H1 (cell line): ENCODE data around the gene ENTREP1. TPM values are rescaled to one million over a fixed set of nuclear protein-coding genes. Genes with fewer than 3 reads are reported as not detected.

Source experiments
- CTCF ChIA-PET: fragments of 300-600 bp; sonication (Branson Sonifier 250); formaldehyde crosslinking; loops from one replicate; lab custom pipeline; 2021; ENCODE audit not compliant: partially characterized antibody; lab: Charles Lee
- POLR2A ChIA-PET: fragments of 300-600 bp; sonication (Branson Sonifier 250); formaldehyde crosslinking; loops from one replicate; lab custom pipeline; 2021; ENCODE audit warnings: inconsistent platforms; ENCODE audit not compliant: partially characterized antibody; lab: Charles Lee
- DNase-seq, 2 experiments: peaks; one replicate each; pipeline versions ENCODE4 v3.0.0 to v3.0.0-alpha.2; 2010 to 2022; ENCODE audit warnings: low spot score in 2 of 2, low read depth in 1 of 2, mixed read lengths in 1 of 2
- FAIRE-seq: peaks from 2 replicates; lab custom pipeline; 2011; peaks lifted over from hg19 to GRCh38; lab: Jason Lieb, UNC
- H2AFZ ChIP-seq: 2 replicates; pipeline ENCODE4 v1.8.1; 2012; ENCODE audit warnings: low read length, inconsistent platforms
- H2AK5ac ChIP-seq: 2 replicates; pipeline ENCODE4 v1.6.1; 2013; ENCODE audit warnings: low read depth, low read length
- H2BK120ac ChIP-seq: replicated peaks from 2 replicates; pipeline ENCODE3; 2013; ENCODE audit warnings: low read depth, low read length, inconsistent platforms
- H2BK12ac ChIP-seq: 2 replicates; pipeline ENCODE4 v1.6.1; 2013; ENCODE audit warnings: low read depth, low read length
- H2BK15ac ChIP-seq: 2 replicates; pipeline ENCODE4 v1.6.1; 2013; ENCODE audit warnings: low read length
- H2BK20ac ChIP-seq: 2 replicates; pipeline ENCODE4 v1.6.1; 2013; ENCODE audit warnings: low read length
- H2BK5ac ChIP-seq: 2 replicates; pipeline ENCODE4 v1.6.1; 2013; ENCODE audit warnings: low read depth, low read length
- H3K14ac ChIP-seq: 2 replicates; pipeline ENCODE4 v1.6.1; 2013; ENCODE audit warnings: inconsistent platforms; ENCODE audit not compliant: insufficient read length
- H3K18ac ChIP-seq: 2 replicates; pipeline ENCODE4 v1.6.1; 2013; ENCODE audit warnings: low read length; ENCODE audit errors: extremely low read depth
- H3K23ac ChIP-seq: 2 replicates; pipeline ENCODE4 v1.6.1; 2013; ENCODE audit warnings: inconsistent platforms; ENCODE audit not compliant: insufficient read length
- H3K23me2 ChIP-seq: 2 replicates; pipeline ENCODE4 v1.6.1; 2013; ENCODE audit warnings: low read depth, low read length
- H3K27ac ChIP-seq: 2 replicates; pipeline ENCODE4 v1.6.1; 2011; ENCODE audit warnings: low read depth, low read length, inconsistent platforms
- H3K27me3 ChIP-seq, 4 experiments: replicated peaks in 1 of 4; 1 replicate in 1 of 4; 2 replicates in 3 of 4; pipeline versions ENCODE4 v1.6.1 to v1.8.1; 2011 to 2013; ENCODE audit warnings: low read length in 3 of 4, mild to moderate bottlenecking in 3 of 4, inconsistent platforms in 2 of 4, mixed read lengths in 2 of 4, moderate library complexity in 1 of 4; ENCODE audit not compliant: control insufficient read depth in 3 of 4, insufficient read depth in 3 of 4; ENCODE audit errors: extremely low read depth in 1 of 4
- H3K36me3 ChIP-seq, 4 experiments: 2 replicates each; pipeline versions ENCODE4 v1.6.1 to v1.8.1; 2011 to 2013; ENCODE audit warnings: mild to moderate bottlenecking in 4 of 4, low read length in 3 of 4, moderate library complexity in 2 of 4, control low read depth in 1 of 4, inconsistent platforms in 1 of 4; ENCODE audit not compliant: insufficient read depth in 4 of 4, control insufficient read depth in 2 of 4
- H3K4ac ChIP-seq: replicated peaks from 2 replicates; pipeline ENCODE3; 2013; ENCODE audit warnings: low read length, low read depth, mixed read lengths, inconsistent platforms; ENCODE audit not compliant: insufficient read length
- H3K4me1 ChIP-seq, 4 experiments: replicated peaks in 1 of 4; 1 replicate in 1 of 4; 2 replicates in 3 of 4; pipeline versions ENCODE4 v1.6.1 to v1.8.1; 2011 to 2013; ENCODE audit warnings: low read length in 3 of 4, inconsistent platforms in 2 of 4, mixed read lengths in 1 of 4; ENCODE audit not compliant: insufficient read depth in 4 of 4, control insufficient read depth in 3 of 4
- H3K4me2 ChIP-seq, 2 experiments: 2 replicates each; pipeline versions ENCODE4 v1.6.1 to v1.8.1; 2011 to 2013; ENCODE audit warnings: low read depth in 2 of 2, low read length in 2 of 2, control low read depth in 1 of 2, inconsistent platforms in 1 of 2, mild to moderate bottlenecking in 1 of 2; ENCODE audit not compliant: insufficient read depth in 1 of 2
- H3K4me3 ChIP-seq, 4 experiments: fragments of 200-600, 300-600 bp in 1 of 4; sonication (generic), shearing (Covaris generic), sonication (Bioruptor Twin) in 1 of 4; 2 replicates each; pipeline versions ENCODE4 v1.5.1 to v1.8.1; 2011 to 2016; ENCODE audit warnings: low read length in 4 of 4, low read depth in 3 of 4, control low read depth in 2 of 4, inconsistent platforms in 2 of 4, mild to moderate bottlenecking in 2 of 4, mixed read lengths in 1 of 4, moderate library complexity in 1 of 4; ENCODE audit not compliant: insufficient read depth in 2 of 4; ENCODE audit errors: extremely low read depth in 1 of 4
- H3K56ac ChIP-seq: replicated peaks from 2 replicates; pipeline ENCODE3; 2013; ENCODE audit warnings: low read depth, mild to moderate bottlenecking, mixed read lengths, low read length, inconsistent platforms; ENCODE audit not compliant: insufficient read length
- H3K79me1 ChIP-seq: 2 replicates; pipeline ENCODE4 v1.6.1; 2013; ENCODE audit warnings: low read depth, low read length, control low read depth
- H3K79me2 ChIP-seq, 2 experiments: 2 replicates each; pipeline versions ENCODE4 v1.6.1 to v1.8.1; 2012 to 2013; ENCODE audit warnings: low read length in 2 of 2, mild to moderate bottlenecking in 2 of 2, inconsistent platforms in 1 of 2; ENCODE audit not compliant: insufficient read depth in 2 of 2, control insufficient read depth in 1 of 2
- H3K9ac ChIP-seq, 4 experiments: replicated peaks in 1 of 4; 1 replicate in 1 of 4; 2 replicates in 3 of 4; pipeline versions ENCODE4 v1.6.1 to v1.8.1; 2011 to 2013; ENCODE audit warnings: low read depth in 3 of 4, low read length in 3 of 4, control low read depth in 2 of 4, mild to moderate bottlenecking in 2 of 4, moderate library complexity in 2 of 4, inconsistent platforms in 1 of 4; ENCODE audit errors: extremely low read depth in 1 of 4
- H3K9me3 ChIP-seq, 2 experiments: 2 replicates each; pipeline versions ENCODE4 v1.6.1 to v1.8.1; 2012 to 2013; ENCODE audit warnings: mild to moderate bottlenecking in 2 of 2, moderate library complexity in 2 of 2, control low read depth in 1 of 2, inconsistent platforms in 1 of 2, low read depth in 1 of 2, low read length in 1 of 2, mixed read lengths in 1 of 2; ENCODE audit not compliant: insufficient read depth in 2 of 2
- H4K20me1 ChIP-seq, 2 experiments: replicated peaks in 1 of 2; 2 replicates each; pipeline versions ENCODE3 to v1.8.1; 2011 to 2013; ENCODE audit warnings: inconsistent platforms in 2 of 2, low read length in 2 of 2, mild to moderate bottlenecking in 1 of 2; ENCODE audit not compliant: insufficient read depth in 2 of 2, control insufficient read depth in 1 of 2
- H4K5ac ChIP-seq: 2 replicates; pipeline ENCODE4 v1.6.1; 2013; ENCODE audit warnings: low read length, low read depth, mixed read lengths, inconsistent platforms; ENCODE audit not compliant: insufficient read length
- H4K8ac ChIP-seq: 2 replicates; pipeline ENCODE4 v1.8.0; 2013; ENCODE audit warnings: mild to moderate bottlenecking, moderate library complexity, low read length, inconsistent platforms; ENCODE audit not compliant: insufficient read depth; ENCODE audit errors: extremely low read depth
- H4K91ac ChIP-seq: replicated peaks from 2 replicates; pipeline ENCODE3; 2013; ENCODE audit warnings: low read length, mixed read lengths, inconsistent platforms; ENCODE audit not compliant: insufficient read length
- SIN3A ChIP-seq, 2 experiments: IDR thresholded peaks in 1 of 2; conservative IDR thresholded peaks in 1 of 2; 2 replicates each; pipeline ENCODE4 v1.6.1; 2011 to 2012; ENCODE audit warnings: low read length in 2 of 2, improper control_type of control experiment in 1 of 2, low read depth in 1 of 2, mild to moderate bottlenecking in 1 of 2
- WGBS, 2 experiments: shearing (Covaris generic) in 1 of 2; methylation state at CpG; one replicate each; pipeline versions ENCODE4 v1.1.6 to v1.1.7; 2013 to 2015; ENCODE audit warnings: low lambda C conversion rate in 2 of 2, mixed read lengths in 2 of 2, inconsistent platforms in 1 of 2, low coverage in 1 of 2, missing lambda C conversion rate in 1 of 2; ENCODE audit not compliant: insufficient replicate concordance in 2 of 2, insufficient coverage in 1 of 2, insufficient read length in 1 of 2; ENCODE audit errors: extremely low coverage in 1 of 2, missing lambda C conversion rate in 1 of 2; 5-methylcytosine and 5-hydroxymethylcytosine counted together
- polyA plus RNA-seq, 7 experiments: library from polyadenylated mRNA; depleted of rRNA in 3 of 7; stranded (reverse) in 5 of 7; unstranded in 2 of 7; fragments of >200 nt in 5 of 7; fragments of 200-250 nt in 2 of 7; gene quantifications; 1 replicate in 5 of 7; 2 replicates in 1 of 7; 4 replicates in 1 of 7; pipeline versions ENCODE4 v1.2.1 to v1.2.3, GENCODE V29; 2011 to 2013; ENCODE audit warnings: missing spikeins in 2 of 7, mixed read lengths in 2 of 7
- total RNA-seq: library from RNA; stranded (reverse); fragmentation: NEBNext Ultra II Directional; extraction: Animal tissue kit (Norgen Biotek cat#: 25700); gene quantifications from 2 replicates; pipeline ENCODE4 v1.2.1, GENCODE V29; 2021
- TF ChIP-seq, protein P1 (sequence below): IDR thresholded peaks from 2 replicates; pipeline ENCODE4 v1.6.1; 2012; ENCODE audit warnings: low read length, inconsistent platforms

Gene ENTREP1
- total and polyA plus RNA-seq, 2 of the 8 experiments (the other 6 are each of a cell fraction or from before 2014, with no cell fraction given): 15.3 to 25.0 TPM

DNA sequence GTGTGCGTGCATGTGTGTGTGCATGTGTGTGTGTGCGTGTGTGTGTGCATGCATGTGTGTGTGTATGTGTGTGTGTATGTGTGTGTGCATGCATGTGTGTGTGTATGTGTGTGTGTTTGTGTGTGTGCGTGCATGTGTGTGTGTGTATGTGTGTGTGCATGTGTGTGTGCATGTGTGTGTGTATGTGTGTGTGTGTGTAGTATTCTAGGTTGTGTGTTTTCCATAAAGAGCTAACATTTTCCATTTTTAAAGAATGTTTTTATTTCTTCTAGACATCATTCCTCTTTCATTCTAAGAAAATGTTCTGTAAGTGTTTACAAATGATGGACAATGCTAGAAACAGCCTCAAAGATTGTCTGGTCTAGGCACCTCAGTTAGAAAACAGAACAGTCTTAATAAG, 15.6 kb downstream of the ENTREP1 start:
- H2BK12ac ChIP-seq: no peak overlapping the region
- no peak for DNase-seq
- no peak overlapping the region for H4K5ac ChIP-seq
- H3K14ac ChIP-seq: no peak overlapping the region
- H3K4me1 ChIP-seq: peaks cover 0 to 3% (median 2%) of the 10 kb centered on the region in 4 experiments; a peak in 3 of 7 replicates
- 17% methylated on average over 3 of the region's 3 CpGs; no CpG with 5 or more reads in 1 of the 2 experiments for WGBS, 2 experiments
- H3K18ac ChIP-seq: no peak overlapping the region
- H3K79me1 ChIP-seq: no peaks in the 10 kb centered on the region
- H2BK15ac ChIP-seq: no peak overlapping the region
- H3K23ac ChIP-seq: no peak overlapping the region
- no peak overlapping the region for H3K27ac ChIP-seq
- no peak overlapping the region for H3K4me2 ChIP-seq
- H3K4me3 ChIP-seq: no peak overlapping the region
- H4K20me1 ChIP-seq: no peaks in the 10 kb centered on the region
- H3K4ac ChIP-seq: no peak overlapping the region
- H3K79me2 ChIP-seq: 0 out of 4 replicates have a peak, but pooled peaks cover 0 to 3% of the 10 kb centered on the region in 2 experiments
- no peak for TF ChIP-seq SIN3A (conservative IDR thresholded peaks at IDR 0.05 in 1 of 2, IDR thresholded peaks at IDR 0.05 in 1 of 2; ENCODE audit: low read depth in 1 of 2, low read length in 2 of 2)
- TF ChIP-seq, protein P1, sequence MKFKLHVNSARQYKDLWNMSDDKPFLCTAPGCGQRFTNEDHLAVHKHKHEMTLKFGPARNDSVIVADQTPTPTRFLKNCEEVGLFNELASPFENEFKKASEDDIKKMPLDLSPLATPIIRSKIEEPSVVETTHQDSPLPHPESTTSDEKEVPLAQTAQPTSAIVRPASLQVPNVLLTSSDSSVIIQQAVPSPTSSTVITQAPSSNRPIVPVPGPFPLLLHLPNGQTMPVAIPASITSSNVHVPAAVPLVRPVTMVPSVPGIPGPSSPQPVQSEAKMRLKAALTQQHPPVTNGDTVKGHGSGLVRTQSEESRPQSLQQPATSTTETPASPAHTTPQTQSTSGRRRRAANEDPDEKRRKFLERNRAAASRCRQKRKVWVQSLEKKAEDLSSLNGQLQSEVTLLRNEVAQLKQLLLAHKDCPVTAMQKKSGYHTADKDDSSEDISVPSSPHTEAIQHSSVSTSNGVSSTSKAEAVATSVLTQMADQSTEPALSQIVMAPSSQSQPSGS: no peak
- no peak overlapping the region for H4K91ac ChIP-seq
- H2BK20ac ChIP-seq: no peak overlapping the region
- H3K23me2 ChIP-seq: no peaks in the 10 kb centered on the region; the same call in 1 of the 2 replicates
- H3K9ac ChIP-seq: no peak overlapping the region
- H4K8ac ChIP-seq: no peak overlapping the region; the same call in 1 of the 2 replicates
- no peaks in the 10 kb centered on the region for H3K27me3 ChIP-seq
- ChIA-PET CTCF (interaction anchor here (0.6 to 0.7 kb wide), 2 partner anchors 36 to 115 kb away, joined by 3 read pairs; no protein-coding TSS in a partner anchor), POLR2A (interaction anchor here (1.8 to 1.9 kb wide), 2 partner anchors 9 to 15 kb away, joined by 4 to 7 read pairs; no protein-coding TSS in a partner anchor)
- H3K56ac ChIP-seq: no peak overlapping the region
- H3K9me3 ChIP-seq: no peaks in the 10 kb centered on the region
- H2BK5ac ChIP-seq: no peak overlapping the region
- H3K36me3 ChIP-seq: no peaks in the 10 kb centered on the region; a peak in 1 of 8 replicates
- H2BK120ac ChIP-seq: no peak overlapping the region
- H2AK5ac ChIP-seq: no peak overlapping the region
- no peak for FAIRE-seq
- no peak overlapping the region for H2AFZ ChIP-seq
